H1 (cell line): ENCODE measurements around the gene BCAS3.

Source experiments
- ASH2L ChIP-seq: fragments of 200-600, 300-600 bp; sonication (generic); IDR thresholded peaks from one replicate; pipeline ENCODE4 v1.7.1; 2017; ENCODE audit warnings: low read length
- CHD1 ChIP-seq: IDR thresholded peaks from 2 replicates; pipeline ENCODE4 v1.6.1; 2012; ENCODE audit warnings: low read depth, low read length, improper control_type of control experiment
- POLR2AphosphoS5 ChIP-seq: IDR thresholded peaks from 2 replicates; pipeline ENCODE4 v1.6.1; 2011; ENCODE audit warnings: low read depth, low read length
- SP1 ChIP-seq: IDR thresholded peaks from 2 replicates; pipeline ENCODE4 v1.6.1; 2011; ENCODE audit warnings: low read depth, low read length
- TAF1 ChIP-seq: IDR thresholded peaks from 2 replicates; pipeline ENCODE4 v1.6.1; 2011; ENCODE audit warnings: mild to moderate bottlenecking, low read depth, low read length
- TF ChIP-seq, protein P1 (sequence below), 3 experiments: IDR thresholded peaks; 1 replicate in 2 of 3; 2 replicates in 1 of 3; pipeline versions ENCODE4 v1.5.1 to v1.6.1; 2011; ENCODE audit warnings: low read length in 3 of 3, mild to moderate bottlenecking in 3 of 3, inconsistent platforms in 2 of 3, low read depth in 1 of 3, moderate library complexity in 1 of 3; ENCODE audit not compliant: insufficient read depth in 1 of 3; ENCODE audit errors: control extremely low read depth in 1 of 3
- TF ChIP-seq, protein P2 (sequence below): IDR thresholded peaks from 2 replicates; pipeline ENCODE4 v1.6.1; 2011; ENCODE audit warnings: low read length, improper control_type of control experiment
- TF ChIP-seq, protein P3 (sequence below): IDR thresholded peaks from 2 replicates; pipeline ENCODE4 v1.6.1; 2012; ENCODE audit warnings: low read length, inconsistent platforms

DNA sequence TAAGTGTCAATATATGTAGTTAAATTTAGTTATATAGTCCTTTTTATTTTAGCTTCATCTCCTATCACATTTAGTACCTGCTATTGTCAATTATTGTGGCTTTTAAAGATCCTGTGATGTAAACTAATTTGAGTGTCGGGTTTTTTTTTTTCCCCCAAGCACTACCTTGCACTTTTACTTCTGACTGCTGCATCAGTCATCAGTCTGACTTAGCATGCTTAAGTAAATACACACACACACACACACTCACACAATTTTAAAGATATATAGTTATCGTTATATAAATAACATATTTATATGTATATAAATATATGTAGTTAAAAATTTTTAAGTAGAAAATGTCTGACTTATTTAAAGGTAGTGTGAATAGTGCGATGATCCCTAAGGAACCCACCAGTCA is 127.2 kb downstream of the BCAS3 start:
- TF ChIP-seq, protein P1, sequence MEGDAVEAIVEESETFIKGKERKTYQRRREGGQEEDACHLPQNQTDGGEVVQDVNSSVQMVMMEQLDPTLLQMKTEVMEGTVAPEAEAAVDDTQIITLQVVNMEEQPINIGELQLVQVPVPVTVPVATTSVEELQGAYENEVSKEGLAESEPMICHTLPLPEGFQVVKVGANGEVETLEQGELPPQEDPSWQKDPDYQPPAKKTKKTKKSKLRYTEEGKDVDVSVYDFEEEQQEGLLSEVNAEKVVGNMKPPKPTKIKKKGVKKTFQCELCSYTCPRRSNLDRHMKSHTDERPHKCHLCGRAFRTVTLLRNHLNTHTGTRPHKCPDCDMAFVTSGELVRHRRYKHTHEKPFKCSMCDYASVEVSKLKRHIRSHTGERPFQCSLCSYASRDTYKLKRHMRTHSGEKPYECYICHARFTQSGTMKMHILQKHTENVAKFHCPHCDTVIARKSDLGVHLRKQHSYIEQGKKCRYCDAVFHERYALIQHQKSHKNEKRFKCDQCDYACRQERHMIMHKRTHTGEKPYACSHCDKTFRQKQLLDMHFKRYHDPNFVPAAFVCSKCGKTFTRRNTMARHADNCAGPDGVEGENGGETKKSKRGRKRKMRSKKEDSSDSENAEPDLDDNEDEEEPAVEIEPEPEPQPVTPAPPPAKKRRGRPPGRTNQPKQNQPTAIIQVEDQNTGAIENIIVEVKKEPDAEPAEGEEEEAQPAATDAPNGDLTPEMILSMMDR (IDR thresholded peaks at IDR 0.05; ENCODE audit: control extremely low read depth in 1 of 3, insufficient read depth in 1 of 3, low read depth in 1 of 3, low read length in 3 of 3): no peak
- TF ChIP-seq POLR2AphosphoS5 (no peak), ASH2L (no peak), TAF1 (no peak), CHD1 (no peak), SP1 (no peak)
- TF ChIP-seq, protein P2, sequence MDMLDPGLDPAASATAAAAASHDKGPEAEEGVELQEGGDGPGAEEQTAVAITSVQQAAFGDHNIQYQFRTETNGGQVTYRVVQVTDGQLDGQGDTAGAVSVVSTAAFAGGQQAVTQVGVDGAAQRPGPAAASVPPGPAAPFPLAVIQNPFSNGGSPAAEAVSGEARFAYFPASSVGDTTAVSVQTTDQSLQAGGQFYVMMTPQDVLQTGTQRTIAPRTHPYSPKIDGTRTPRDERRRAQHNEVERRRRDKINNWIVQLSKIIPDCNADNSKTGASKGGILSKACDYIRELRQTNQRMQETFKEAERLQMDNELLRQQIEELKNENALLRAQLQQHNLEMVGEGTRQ: no peak
- TF ChIP-seq, protein P3, sequence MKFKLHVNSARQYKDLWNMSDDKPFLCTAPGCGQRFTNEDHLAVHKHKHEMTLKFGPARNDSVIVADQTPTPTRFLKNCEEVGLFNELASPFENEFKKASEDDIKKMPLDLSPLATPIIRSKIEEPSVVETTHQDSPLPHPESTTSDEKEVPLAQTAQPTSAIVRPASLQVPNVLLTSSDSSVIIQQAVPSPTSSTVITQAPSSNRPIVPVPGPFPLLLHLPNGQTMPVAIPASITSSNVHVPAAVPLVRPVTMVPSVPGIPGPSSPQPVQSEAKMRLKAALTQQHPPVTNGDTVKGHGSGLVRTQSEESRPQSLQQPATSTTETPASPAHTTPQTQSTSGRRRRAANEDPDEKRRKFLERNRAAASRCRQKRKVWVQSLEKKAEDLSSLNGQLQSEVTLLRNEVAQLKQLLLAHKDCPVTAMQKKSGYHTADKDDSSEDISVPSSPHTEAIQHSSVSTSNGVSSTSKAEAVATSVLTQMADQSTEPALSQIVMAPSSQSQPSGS: no peak
